Nephron progenitor cell (in vitro differentiated cells): ENCODE data around the gene AK6.
A peak's percentile ranks its signal among the peaks of the same experiment; 100 is the strongest.

ENCODE experiments used
- DNase-seq: peaks from one replicate; pipeline ENCODE4 v3.0.0; 2021
- H3K27ac Mint-ChIP-seq: 2 replicates; pipeline ENCODE4 v1.8.0; 2021; ENCODE audit warnings: mild to moderate bottlenecking, moderate library complexity, mixed read lengths
- H3K27me3 Mint-ChIP-seq: 2 replicates; pipeline ENCODE4 v1.8.0; 2021; ENCODE audit warnings: mild to moderate bottlenecking, low read depth, mixed read lengths; ENCODE audit not compliant: poor library complexity
- H3K36me3 Mint-ChIP-seq: 2 replicates; pipeline ENCODE4 v1.8.0; 2021; ENCODE audit warnings: low read depth, mixed read lengths
- H3K4me1 Mint-ChIP-seq: 2 replicates; pipeline ENCODE4 v1.8.0; 2021; ENCODE audit warnings: mixed read lengths
- H3K4me3 Mint-ChIP-seq: 2 replicates; pipeline ENCODE4 v1.8.0; 2021; ENCODE audit warnings: mild to moderate bottlenecking, moderate library complexity, mixed read lengths
- H3K9me3 Mint-ChIP-seq: 2 replicates; pipeline ENCODE4 v1.8.0; 2021; ENCODE audit warnings: mild to moderate bottlenecking, moderate library complexity, mixed read lengths
- CTCF ChIP-seq: fragments of 200-600 bp; sonication (generic); IDR thresholded peaks from 2 replicates; pipeline ENCODE4 v1.5.0; 2021; ENCODE audit warnings: antibody characterized with exemption

Gene AK6

GRCh38 chr5:69313428-69313827, 55.9 kb downstream of the AK6 start:
- Mint-ChIP-seq H3K27ac (no peak overlapping the region), H3K4me3 (no peak overlapping the region), H3K9me3 (peaks cover 29% of the 10 kb centered on the region), H3K36me3 (peaks cover 35% of the 10 kb centered on the region), H3K4me1 (no peaks in the 10 kb centered on the region), H3K27me3 (peaks cover 16% of the 10 kb centered on the region)
- no peak for TF ChIP-seq CTCF
- DNase-seq = no peak

GRCh38 chr5:69312459-69313160, 56.7 kb downstream of the AK6 start:
- Mint-ChIP-seq H3K4me1 (no peaks in the 10 kb centered on the region), H3K4me3 (no peak overlapping the region), H3K27me3 (peaks cover 18% of the 10 kb centered on the region), H3K9me3 (peaks cover 30% of the 10 kb centered on the region), H3K36me3 (peaks cover 43% of the 10 kb centered on the region), H3K27ac (peak overlapping the region; percentile 44)
- no peak for DNase-seq
- TF ChIP-seq CTCF = no peak

GRCh38 chr5:69309380-69309779, 59.9 kb downstream of the AK6 start:
- H3K27ac Mint-ChIP-seq = no peak overlapping the region
- no peaks in the 10 kb centered on the region for H3K4me1 Mint-ChIP-seq
- no peak overlapping the region for H3K4me3 Mint-ChIP-seq
- no peak for DNase-seq
- peaks cover 27% of the 10 kb centered on the region for H3K9me3 Mint-ChIP-seq
- peaks cover 12% of the 10 kb centered on the region for H3K27me3 Mint-ChIP-seq
- peaks cover 44% of the 10 kb centered on the region for H3K36me3 Mint-ChIP-seq
- TF ChIP-seq CTCF = no peak

- Mint-ChIP-seq H3K36me3 (peaks cover 40% of the 10 kb centered on the region), H3K4me3 (no peak overlapping the region), H3K9me3 (peaks cover 27% of the 10 kb centered on the region), H3K27ac (no peak overlapping the region), H3K4me1 (no peaks in the 10 kb centered on the region), H3K27me3 (peaks cover 8% of the 10 kb centered on the region)
- TF ChIP-seq CTCF = no peak
- DNase-seq = no peak
Observed at GRCh38 chr5:69308046-69308553, 61.2 kb downstream of the AK6 start.

- no peak overlapping the region for H3K27ac Mint-ChIP-seq
- H3K4me1 Mint-ChIP-seq = no peaks in the 10 kb centered on the region
- TF ChIP-seq CTCF = no peak
- H3K36me3 Mint-ChIP-seq = peaks cover 33% of the 10 kb centered on the region
- DNase-seq = no peak
- H3K27me3 Mint-ChIP-seq = peaks cover 8% of the 10 kb centered on the region
- H3K4me3 Mint-ChIP-seq = no peak overlapping the region
- H3K9me3 Mint-ChIP-seq = peaks cover 26% of the 10 kb centered on the region
Observed at GRCh38 chr5:69305512-69305911, 63.8 kb downstream of the AK6 start.
